ENCODE measurements around the gene SLC28A1.

The SLC28A1 gene

GRCh38 chr15:84883916-84884781 is at the start of gene SLC28A1:
SLC28A1 (plus strand) TSS chr15:84884662; CDS start chr15:84887761, 3,099 bp downstream.
- no peak within 1 kb of the TSS for H3K4me2 ChIP-seq (ENCODE audit: insufficient read depth, low read length)
- H3K9ac ChIP-seq (ENCODE audit: low read depth, low read length): no peak within 1 kb of the TSS
- no peak within 1 kb of the TSS for H3K27ac ChIP-seq (ENCODE audit: low read length)
- H4K20me1 ChIP-seq (ENCODE audit: insufficient read depth, low read length): 0 out of 2 replicates have a peak, but pooled peaks cover 4% of the 10 kb centered on the region
- H3K9me3 ChIP-seq (ENCODE audit: insufficient read depth, low read length, severe bottlenecking): no peaks in the 10 kb centered on the region
- no peaks in the 10 kb centered on the region for H3K36me3 ChIP-seq (ENCODE audit: insufficient read depth, low read length)
- no peak for TF ChIP-seq EZH2 (IDR thresholded peaks at IDR 0.05; ENCODE audit: borderline replicate concordance, low read depth, low read length, severe bottlenecking)
- TF ChIP-seq CTCF (IDR thresholded peaks at IDR 0.05; ENCODE audit: borderline replicate concordance, extremely low read depth, low read length, poor library complexity, severe bottlenecking): no peak
- H3K27me3 ChIP-seq (ENCODE audit: insufficient read depth, low read length, poor library complexity): no peaks in the 10 kb centered on the region
- no peak for DNase-seq
- no peak for ATAC-seq (ENCODE audit: insufficient read depth, low read depth)
- no peak within 1 kb of the TSS for H2AFZ ChIP-seq (ENCODE audit: low read depth, low read length)
- H3K79me2 ChIP-seq (ENCODE audit: insufficient read depth, low read length): no peaks in the 10 kb centered on the region
- H3K4me3 ChIP-seq (ENCODE audit: low read depth in 1 of 2, low read length in 2 of 2): no peak within 1 kb of the TSS
- no peaks in the 10 kb centered on the region for H3K4me1 ChIP-seq (ENCODE audit: insufficient read depth, low read length)

GRCh38 chr15:84834969-84835368 is 49.5 kb upstream of the SLC28A1 start:
- H2AFZ ChIP-seq (ENCODE audit: low read depth, low read length): no peak overlapping the region
- TF ChIP-seq EZH2 (IDR thresholded peaks at IDR 0.05; ENCODE audit: borderline replicate concordance, low read depth, low read length, severe bottlenecking) (no peak), CTCF (IDR thresholded peaks at IDR 0.05; ENCODE audit: borderline replicate concordance, extremely low read depth, low read length, poor library complexity, severe bottlenecking) (no peak)
- no peaks in the 10 kb centered on the region for H3K36me3 ChIP-seq (ENCODE audit: insufficient read depth, low read length)
- no peak for DNase-seq
- no peak overlapping the region for H3K4me3 ChIP-seq (ENCODE audit: low read depth in 1 of 2, low read length in 2 of 2)
- no peaks in the 10 kb centered on the region for H3K79me2 ChIP-seq (ENCODE audit: insufficient read depth, low read length)
- ATAC-seq (ENCODE audit: insufficient read depth, low read depth): no peak
- no peaks in the 10 kb centered on the region for H3K4me1 ChIP-seq (ENCODE audit: insufficient read depth, low read length)
- peaks cover 14% of the 10 kb centered on the region for H3K27me3 ChIP-seq (ENCODE audit: insufficient read depth, low read length, poor library complexity)
- H4K20me1 ChIP-seq (ENCODE audit: insufficient read depth, low read length): no peaks in the 10 kb centered on the region
- H3K4me2 ChIP-seq (ENCODE audit: insufficient read depth, low read length): no peak overlapping the region
- H3K27ac ChIP-seq (ENCODE audit: low read length): no peak overlapping the region
- no peak overlapping the region for H3K9ac ChIP-seq (ENCODE audit: low read depth, low read length)
- no peaks in the 10 kb centered on the region for H3K9me3 ChIP-seq (ENCODE audit: insufficient read depth, low read length, severe bottlenecking)

- TF ChIP-seq EZH2 (IDR thresholded peaks at IDR 0.05; ENCODE audit: borderline replicate concordance, low read depth, low read length, severe bottlenecking) (no peak), CTCF (IDR thresholded peaks at IDR 0.05; ENCODE audit: borderline replicate concordance, extremely low read depth, low read length, poor library complexity, severe bottlenecking) (no peak)
- no peak for ATAC-seq (ENCODE audit: insufficient read depth, low read depth)
These were observed 48.7 kb upstream of the SLC28A1 start for GRCh38 chr15:84835661-84836337.

More at GRCh38 chr15:84835661-84836337, 48.7 kb upstream of the SLC28A1 start:
- Histone ChIP-seq H3K4me1 (ENCODE audit: insufficient read depth, low read length) (no peaks in the 10 kb centered on the region), H4K20me1 (ENCODE audit: insufficient read depth, low read length) (no peaks in the 10 kb centered on the region), H3K27ac (ENCODE audit: low read length) (no peak overlapping the region), H3K79me2 (ENCODE audit: insufficient read depth, low read length) (no peaks in the 10 kb centered on the region), H3K9ac (ENCODE audit: low read depth, low read length) (no peak overlapping the region), H3K27me3 (ENCODE audit: insufficient read depth, low read length, poor library complexity) (peaks cover 14% of the 10 kb centered on the region), H3K4me2 (ENCODE audit: insufficient read depth, low read length) (no peak overlapping the region), H3K4me3 (ENCODE audit: low read depth in 1 of 2, low read length in 2 of 2) (no peak overlapping the region), H3K36me3 (ENCODE audit: insufficient read depth, low read length) (no peaks in the 10 kb centered on the region), H2AFZ (ENCODE audit: low read depth, low read length) (no peak overlapping the region), H3K9me3 (ENCODE audit: insufficient read depth, low read length, severe bottlenecking) (no peaks in the 10 kb centered on the region)
- no peak for DNase-seq

Data from DND-41 (cell line).